Parathyroid adenoma (tissue), 2 donors: ENCODE measurements around the gene AFDN.

Experiments
- H2AFZ ChIP-seq: fragments of 300-600 bp; sonication (generic); one replicate; pipeline ENCODE4 v1.7.0; 2017; ENCODE audit warnings: antibody characterized with exemption, mild to moderate bottlenecking
- H3K27ac ChIP-seq: fragments of 300-600 bp; sonication (generic); one replicate; pipeline ENCODE4 v1.7.0; 2017
- H3K27me3 ChIP-seq: fragments of 300-600 bp; sonication (generic); one replicate; pipeline ENCODE4 v1.7.0; 2017; ENCODE audit warnings: low read length; ENCODE audit not compliant: control insufficient read depth, insufficient read depth
- H3K36me3 ChIP-seq: fragments of 300-600 bp; sonication (generic); one replicate; pipeline ENCODE4 v1.7.0; 2017; ENCODE audit warnings: low read length; ENCODE audit not compliant: control insufficient read depth, insufficient read depth
- H3K4me1 ChIP-seq: fragments of 300-600 bp; sonication (generic); one replicate; pipeline ENCODE4 v1.7.0; 2017; ENCODE audit warnings: control low read depth
- H3K4me2 ChIP-seq: fragments of 300-600 bp; sonication (generic); one replicate; pipeline ENCODE4 v1.7.0; 2017; ENCODE audit warnings: low read length
- H3K4me3 ChIP-seq: fragments of 300-600 bp; sonication (generic); one replicate; pipeline ENCODE4 v1.7.0; 2017; ENCODE audit warnings: low read depth, low read length
- H3K79me2 ChIP-seq: fragments of 300-600 bp; sonication (generic); one replicate; pipeline ENCODE4 v1.7.0; 2017; ENCODE audit warnings: control low read depth
- H3K9ac ChIP-seq: fragments of 300-600 bp; sonication (generic); one replicate; pipeline ENCODE4 v1.7.0; 2017; ENCODE audit warnings: mild to moderate bottlenecking
- H3K9me3 ChIP-seq: fragments of 300-600 bp; sonication (generic); one replicate; pipeline ENCODE4 v1.7.0; 2017; ENCODE audit warnings: low read length; ENCODE audit not compliant: control insufficient read depth
- TF ChIP-seq, protein P1 (sequence below): fragments of 300-600 bp; sonication (generic); IDR thresholded peaks from one replicate; pipeline ENCODE4 v1.7.0; 2017; ENCODE audit warnings: antibody characterized with exemption, mild to moderate bottlenecking
- donor health status: primary hyperparathyroidism.

AFDN gene

DNA sequence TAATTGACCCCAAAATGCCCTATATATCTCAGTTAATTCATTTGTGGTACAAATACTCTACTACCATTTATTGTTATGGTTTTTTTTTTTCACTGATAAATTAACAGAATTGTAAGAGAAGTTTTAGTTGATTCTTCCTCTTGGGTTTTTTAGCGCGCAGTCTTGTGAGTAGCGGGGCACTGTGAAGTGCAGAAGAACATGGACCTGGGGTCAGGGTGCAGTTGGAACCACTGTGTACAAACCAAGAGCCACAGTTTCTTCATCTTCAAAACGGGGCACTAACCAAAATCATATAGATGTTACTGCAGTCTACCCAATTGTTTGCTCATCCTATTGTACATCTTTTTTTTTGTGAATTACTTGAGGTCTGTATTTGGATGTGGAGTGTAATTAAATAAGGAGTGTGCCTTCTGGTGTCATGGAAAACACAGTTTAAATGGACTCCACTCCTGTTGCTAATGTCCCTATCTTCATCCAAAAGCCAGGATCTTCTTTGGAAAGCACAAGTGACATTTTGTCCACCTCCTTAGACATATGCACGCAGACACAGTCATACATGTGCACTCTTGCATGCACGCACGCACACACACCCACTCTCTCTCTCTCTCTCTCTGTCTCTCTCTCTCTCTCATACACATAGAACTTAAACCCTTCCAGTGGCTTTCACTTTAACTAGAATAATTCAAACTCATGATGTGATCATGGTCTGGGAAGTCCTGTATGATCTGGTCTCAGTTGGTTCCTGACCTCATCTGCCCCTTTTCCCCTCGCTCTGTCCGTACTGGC lies 51.5 kb downstream of the AFDN start:
- Histone ChIP-seq H3K27me3 (no peaks in the 10 kb centered on the region), H2AFZ (no peak overlapping the region), H3K4me1 (no peaks in the 10 kb centered on the region), H3K27ac (no peak overlapping the region), H3K9me3 (no peaks in the 10 kb centered on the region), H3K9ac (no peak overlapping the region), H3K4me2 (no peak overlapping the region), H3K79me2 (peaks cover 3% of the 10 kb centered on the region), H3K4me3 (no peak overlapping the region), H3K36me3 (no peaks in the 10 kb centered on the region)
- TF ChIP-seq, protein P1, sequence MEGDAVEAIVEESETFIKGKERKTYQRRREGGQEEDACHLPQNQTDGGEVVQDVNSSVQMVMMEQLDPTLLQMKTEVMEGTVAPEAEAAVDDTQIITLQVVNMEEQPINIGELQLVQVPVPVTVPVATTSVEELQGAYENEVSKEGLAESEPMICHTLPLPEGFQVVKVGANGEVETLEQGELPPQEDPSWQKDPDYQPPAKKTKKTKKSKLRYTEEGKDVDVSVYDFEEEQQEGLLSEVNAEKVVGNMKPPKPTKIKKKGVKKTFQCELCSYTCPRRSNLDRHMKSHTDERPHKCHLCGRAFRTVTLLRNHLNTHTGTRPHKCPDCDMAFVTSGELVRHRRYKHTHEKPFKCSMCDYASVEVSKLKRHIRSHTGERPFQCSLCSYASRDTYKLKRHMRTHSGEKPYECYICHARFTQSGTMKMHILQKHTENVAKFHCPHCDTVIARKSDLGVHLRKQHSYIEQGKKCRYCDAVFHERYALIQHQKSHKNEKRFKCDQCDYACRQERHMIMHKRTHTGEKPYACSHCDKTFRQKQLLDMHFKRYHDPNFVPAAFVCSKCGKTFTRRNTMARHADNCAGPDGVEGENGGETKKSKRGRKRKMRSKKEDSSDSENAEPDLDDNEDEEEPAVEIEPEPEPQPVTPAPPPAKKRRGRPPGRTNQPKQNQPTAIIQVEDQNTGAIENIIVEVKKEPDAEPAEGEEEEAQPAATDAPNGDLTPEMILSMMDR = no peak

DNA sequence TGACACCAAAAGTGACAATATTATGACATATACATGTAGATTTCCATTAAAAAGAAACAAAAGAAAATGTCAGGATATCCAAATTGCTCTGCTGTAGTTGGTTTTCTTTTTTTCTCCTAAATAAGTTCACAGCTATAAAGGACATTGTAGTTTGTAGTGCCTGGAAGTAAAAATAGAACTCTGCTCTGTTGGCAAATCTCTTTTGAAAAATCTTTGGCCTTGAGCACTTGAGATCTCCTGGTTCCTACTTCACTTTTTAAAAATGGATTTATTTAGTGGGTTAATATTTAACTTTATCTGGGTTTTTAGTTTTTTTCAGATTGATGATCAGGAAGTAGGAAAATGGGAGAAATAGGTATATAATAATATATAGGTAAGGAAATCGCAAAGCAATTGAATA lies 52.9 kb downstream of the AFDN start:
- Histone ChIP-seq H3K36me3 (no peaks in the 10 kb centered on the region), H3K27ac (no peak overlapping the region), H3K4me1 (no peaks in the 10 kb centered on the region), H2AFZ (no peak overlapping the region), H3K9ac (no peak overlapping the region), H3K27me3 (no peaks in the 10 kb centered on the region), H3K4me2 (no peak overlapping the region), H3K9me3 (no peaks in the 10 kb centered on the region), H3K79me2 (peaks cover 3% of the 10 kb centered on the region), H3K4me3 (no peak overlapping the region)
- TF ChIP-seq, protein P1 = no peak

DNA sequence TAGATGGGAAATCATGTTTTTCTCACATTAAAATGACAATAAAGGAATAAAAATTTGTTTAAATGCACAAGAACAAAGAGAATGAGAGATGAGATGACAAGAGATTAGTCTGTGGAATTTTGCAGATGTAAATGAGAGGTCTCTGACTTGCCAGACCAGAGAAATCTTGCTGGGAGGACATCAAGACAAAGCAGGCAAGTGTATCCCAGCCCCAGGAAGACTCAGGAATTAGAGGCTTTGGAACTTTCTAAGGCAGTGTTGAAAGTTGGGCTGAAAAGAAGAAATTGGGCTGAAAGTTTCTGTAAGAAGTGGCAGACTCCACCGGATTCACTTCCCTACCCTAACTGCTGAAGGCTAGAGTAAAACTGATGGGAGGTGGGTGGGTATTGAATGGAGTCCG lies 54.6 kb downstream of the AFDN start:
- H3K36me3 ChIP-seq = no peaks in the 10 kb centered on the region
- no peaks in the 10 kb centered on the region for H3K27me3 ChIP-seq
- H3K9ac ChIP-seq = no peak overlapping the region
- no peaks in the 10 kb centered on the region for H3K4me1 ChIP-seq
- no peak overlapping the region for H2AFZ ChIP-seq
- H3K27ac ChIP-seq = no peak overlapping the region
- TF ChIP-seq, protein P1 = no peak
- peaks cover 3% of the 10 kb centered on the region for H3K79me2 ChIP-seq
- no peaks in the 10 kb centered on the region for H3K9me3 ChIP-seq
- H3K4me3 ChIP-seq = no peak overlapping the region
- H3K4me2 ChIP-seq = no peak overlapping the region

DNA sequence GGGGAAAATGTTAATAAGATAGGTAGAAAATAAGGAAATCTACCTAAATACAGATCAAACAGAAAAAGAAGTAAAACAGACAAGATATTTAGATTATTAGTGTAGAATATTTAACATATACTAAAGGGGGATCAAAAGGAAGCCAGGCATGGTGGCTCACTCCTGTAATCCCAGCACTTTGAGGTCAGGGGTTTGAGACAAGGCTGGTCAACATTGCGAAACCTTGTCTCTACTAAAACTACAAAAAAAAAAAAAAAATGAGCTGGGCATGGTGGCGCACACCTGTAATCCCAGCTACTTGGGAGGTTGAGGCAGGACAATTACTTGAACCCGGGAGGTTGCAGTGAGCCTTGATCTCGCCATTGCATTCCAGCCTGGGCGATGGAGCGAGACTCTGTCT lies 55.5 kb downstream of the AFDN start:
- no peaks in the 10 kb centered on the region for H3K9me3 ChIP-seq
- H3K79me2 ChIP-seq = peaks cover 3% of the 10 kb centered on the region
- no peak overlapping the region for H3K4me3 ChIP-seq
- no peaks in the 10 kb centered on the region for H3K36me3 ChIP-seq
- H2AFZ ChIP-seq = no peak overlapping the region
- H3K4me2 ChIP-seq = no peak overlapping the region
- H3K4me1 ChIP-seq = no peaks in the 10 kb centered on the region
- H3K9ac ChIP-seq = no peak overlapping the region
- TF ChIP-seq, protein P1 = no peak
- H3K27me3 ChIP-seq = no peaks in the 10 kb centered on the region
- H3K27ac ChIP-seq = no peak overlapping the region

DNA sequence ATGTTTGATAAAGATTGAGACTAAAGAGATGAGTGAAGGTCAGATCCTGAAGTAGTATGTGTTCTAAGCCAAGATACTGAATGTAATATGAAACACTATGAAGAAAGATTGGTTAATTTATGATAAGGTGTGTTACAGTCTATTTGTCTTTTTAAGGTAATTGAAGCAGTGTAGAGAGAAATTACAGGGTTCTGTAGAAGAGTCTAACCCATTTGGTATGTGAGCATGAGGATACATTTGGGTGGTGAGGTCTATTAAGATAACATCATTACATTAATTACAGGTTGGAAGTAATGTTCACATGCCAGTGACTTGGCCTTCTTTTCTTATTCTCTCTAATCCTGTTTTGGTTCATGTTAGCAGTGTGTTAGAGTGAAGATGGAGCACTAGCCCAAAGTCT lies 61.4 kb downstream of the AFDN start:
- Histone ChIP-seq H3K9ac (no peak overlapping the region), H3K36me3 (no peaks in the 10 kb centered on the region), H3K4me3 (no peak overlapping the region), H3K4me1 (no peaks in the 10 kb centered on the region), H3K79me2 (no peaks in the 10 kb centered on the region), H3K27me3 (no peaks in the 10 kb centered on the region), H3K27ac (no peak overlapping the region), H2AFZ (no peak overlapping the region), H3K9me3 (no peaks in the 10 kb centered on the region), H3K4me2 (no peak overlapping the region)
- TF ChIP-seq, protein P1 = no peak
